Measurements from ENCODE around the gene TMEM120B.

Gene TMEM120B

GRCh38 chr12:121792607-121793439, 80.3 kb downstream of the TMEM120B start:
- DNase-seq (ENCODE audit: low read depth) = no peak

DNA sequence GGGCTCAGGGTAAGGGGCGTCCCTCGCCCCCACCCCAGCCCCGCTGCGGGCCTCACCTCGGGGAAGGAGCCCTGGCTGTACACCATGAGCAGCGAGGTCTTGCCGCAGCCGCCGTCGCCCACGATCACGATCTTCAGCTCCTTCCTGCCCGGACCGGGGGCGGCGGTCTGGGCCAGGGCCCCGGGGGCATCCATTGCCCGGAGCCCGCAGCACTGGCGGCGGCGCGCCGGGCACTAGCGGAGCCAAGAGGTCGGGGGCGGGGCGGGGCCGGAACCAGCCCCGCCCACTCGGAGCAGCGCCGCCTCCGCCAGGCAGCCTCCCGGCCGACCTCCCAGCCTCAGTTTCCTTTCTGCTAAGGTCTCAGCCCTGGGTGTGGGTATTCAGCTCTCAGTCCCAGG, 80.9 kb downstream of the TMEM120B start, which contains the start of gene RHOF:
RHOF (minus strand) TSS at position 249 of the 398 bp plus-strand sequence; CDS start at position 194, 55 bp downstream.
- DNase-seq (ENCODE audit: low read depth) = no peak

GRCh38 chr12:121793838-121794533, 81.4 kb downstream of the TMEM120B start:
- DNase-seq (ENCODE audit: low read depth) = peak; percentile 92

DNA sequence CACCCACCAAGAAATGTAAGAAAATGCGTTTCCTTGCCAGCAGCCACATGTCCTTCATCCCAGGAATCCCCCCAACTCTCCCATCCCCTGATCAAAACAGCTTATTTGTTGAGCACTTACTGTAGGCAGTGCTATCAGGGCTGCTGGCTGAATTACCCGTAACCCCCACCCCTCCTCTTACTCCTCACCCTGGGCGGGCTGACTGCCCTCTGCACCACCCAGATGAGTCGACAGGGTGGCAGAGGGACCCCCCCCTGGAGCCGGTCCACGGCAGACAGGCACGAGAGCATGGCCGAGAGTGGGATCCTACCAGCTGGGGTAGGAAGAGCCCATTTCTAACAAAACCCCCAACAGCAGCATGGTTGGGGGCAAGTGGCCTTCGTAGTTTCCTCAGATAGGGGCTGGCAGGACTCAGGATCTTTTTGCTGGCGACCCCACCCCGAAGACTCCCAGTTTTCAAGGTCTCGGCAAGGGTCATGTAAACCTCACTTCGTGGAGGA, 82.0 kb downstream of the TMEM120B start:
- DNase-seq (ENCODE audit: low read depth) = no peak

GRCh38 chr12:121795034-121795968, 82.7 kb downstream of the TMEM120B start:
- peak; percentile 81 for DNase-seq (ENCODE audit: low read depth)

- no peak for DNase-seq (ENCODE audit: low read depth)
Observed at GRCh38 chr12:121796855-121797751, 84.6 kb downstream of the TMEM120B start.

DNA sequence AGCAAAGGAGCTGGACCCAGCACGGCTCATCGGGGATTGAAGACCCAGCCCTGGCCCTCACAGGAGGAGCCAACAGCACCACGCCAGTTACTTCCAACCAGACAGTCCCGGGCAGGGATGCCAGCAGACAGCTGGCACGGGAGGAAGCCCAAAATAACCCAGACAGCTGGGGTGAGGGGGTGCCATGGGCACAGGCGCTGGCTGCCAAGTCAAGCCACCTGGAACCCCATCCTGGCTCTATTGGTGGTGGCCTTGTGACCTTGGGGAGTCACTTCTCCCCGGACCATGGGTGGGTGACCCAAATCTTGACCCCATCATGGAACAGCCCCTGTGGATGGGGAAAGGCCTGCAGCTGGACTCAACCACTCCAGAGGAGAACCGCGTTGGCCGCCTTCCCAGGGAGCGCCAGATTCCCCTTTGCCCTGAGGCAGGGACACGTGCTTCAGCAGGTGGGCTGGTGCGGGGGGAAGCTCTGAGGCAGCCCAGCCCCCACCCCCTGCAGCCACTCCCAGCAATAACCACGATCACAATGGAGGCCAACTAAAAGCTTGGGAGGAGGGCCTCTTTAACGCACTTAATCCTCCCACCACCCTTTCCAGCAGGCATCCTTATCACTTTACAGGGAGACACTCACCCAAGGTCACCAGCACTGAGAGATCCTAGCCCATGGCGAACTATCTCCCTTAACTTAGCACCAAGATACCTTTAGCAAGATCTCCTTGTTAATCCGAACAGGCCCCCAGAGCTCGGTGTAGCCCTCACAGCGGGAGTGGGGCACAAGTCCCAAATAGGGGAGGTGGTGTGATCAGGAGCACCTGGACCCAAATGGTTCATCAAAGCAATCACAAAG, 85.6 kb downstream of the TMEM120B start:
- DNase-seq (ENCODE audit: low read depth) = no peak

- DNase-seq (ENCODE audit: low read depth) = no peak
Observed at GRCh38 chr12:121798787-121799155, 86.2 kb downstream of the TMEM120B start.

DNA sequence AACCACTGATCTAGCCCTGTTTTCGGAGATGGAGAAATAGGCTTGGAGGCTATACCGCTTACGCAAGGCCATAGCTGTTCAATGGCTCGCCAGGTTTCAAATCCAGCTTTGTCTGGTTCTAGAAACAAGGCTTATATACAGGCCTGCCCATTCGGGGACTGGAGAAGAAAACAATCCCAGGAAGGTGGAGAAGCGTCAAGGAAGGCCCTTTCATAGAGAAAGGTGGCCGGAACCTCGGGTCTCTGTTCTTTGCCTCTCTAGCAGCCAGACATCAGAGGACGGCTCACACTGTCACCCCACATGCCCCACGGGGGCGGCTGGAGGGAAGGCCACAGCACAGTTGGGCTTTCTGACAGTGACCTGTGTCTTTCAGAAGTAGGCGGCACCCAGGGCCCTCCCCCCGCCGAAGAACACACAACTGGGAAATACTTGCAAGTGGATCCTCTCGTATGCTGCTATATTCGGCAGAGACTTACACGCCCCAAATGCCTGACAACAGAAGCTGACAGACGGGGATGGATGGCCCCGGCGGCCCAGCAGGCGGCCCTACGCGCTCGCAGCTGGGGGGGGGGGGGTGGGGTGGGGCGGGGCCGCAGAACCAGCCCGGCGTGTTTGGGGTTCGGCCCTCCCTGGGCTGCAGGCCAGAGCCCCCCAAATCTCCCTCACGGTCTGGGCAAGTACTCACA, 86.7 kb downstream of the TMEM120B start:
- DNase-seq (ENCODE audit: low read depth) = no peak

DNA sequence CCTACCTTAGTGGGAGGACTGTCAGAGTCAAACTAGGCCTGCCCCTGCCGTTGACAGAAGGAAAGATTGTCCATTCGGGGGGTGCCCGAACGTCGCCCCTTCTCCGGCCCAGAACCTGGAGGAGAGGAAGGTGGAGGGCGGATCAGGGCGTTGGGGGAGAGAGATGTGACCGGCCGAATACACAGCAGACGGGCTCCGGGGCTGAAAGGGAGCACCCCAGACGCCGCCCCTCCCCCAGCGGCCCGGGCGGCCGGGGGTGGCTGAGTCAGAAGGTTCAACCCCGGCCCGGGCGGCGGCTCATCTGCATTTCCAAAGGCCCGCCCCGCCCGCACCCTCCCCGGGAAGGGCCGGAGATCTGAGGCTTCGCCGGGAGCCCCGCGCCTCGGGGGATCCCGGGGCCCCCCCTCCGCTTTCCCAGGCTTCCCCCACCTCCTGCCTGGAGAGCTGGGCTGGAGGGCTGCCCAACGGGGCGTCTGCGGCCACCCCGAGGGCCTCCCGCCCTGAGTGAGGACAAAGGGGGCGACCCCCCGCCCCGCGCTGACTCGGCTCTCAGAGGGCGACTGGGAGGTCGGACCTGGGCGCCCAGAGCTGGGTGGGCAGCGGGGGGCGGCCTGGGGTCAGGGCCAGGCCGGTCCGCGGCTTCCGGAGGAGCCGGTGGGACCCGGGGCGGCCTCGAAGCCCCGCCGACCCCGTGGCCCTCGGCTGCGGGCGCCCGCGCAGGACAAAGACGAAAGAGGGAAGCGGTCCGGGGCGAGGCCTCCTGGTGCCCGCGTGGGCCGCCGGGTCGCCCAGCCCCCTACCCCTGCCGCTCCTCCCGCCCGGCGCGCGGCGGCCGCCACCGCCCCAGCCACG, 87.5 kb downstream of the TMEM120B start:
- DNase-seq (ENCODE audit: low read depth) = peak; percentile 73

DNA sequence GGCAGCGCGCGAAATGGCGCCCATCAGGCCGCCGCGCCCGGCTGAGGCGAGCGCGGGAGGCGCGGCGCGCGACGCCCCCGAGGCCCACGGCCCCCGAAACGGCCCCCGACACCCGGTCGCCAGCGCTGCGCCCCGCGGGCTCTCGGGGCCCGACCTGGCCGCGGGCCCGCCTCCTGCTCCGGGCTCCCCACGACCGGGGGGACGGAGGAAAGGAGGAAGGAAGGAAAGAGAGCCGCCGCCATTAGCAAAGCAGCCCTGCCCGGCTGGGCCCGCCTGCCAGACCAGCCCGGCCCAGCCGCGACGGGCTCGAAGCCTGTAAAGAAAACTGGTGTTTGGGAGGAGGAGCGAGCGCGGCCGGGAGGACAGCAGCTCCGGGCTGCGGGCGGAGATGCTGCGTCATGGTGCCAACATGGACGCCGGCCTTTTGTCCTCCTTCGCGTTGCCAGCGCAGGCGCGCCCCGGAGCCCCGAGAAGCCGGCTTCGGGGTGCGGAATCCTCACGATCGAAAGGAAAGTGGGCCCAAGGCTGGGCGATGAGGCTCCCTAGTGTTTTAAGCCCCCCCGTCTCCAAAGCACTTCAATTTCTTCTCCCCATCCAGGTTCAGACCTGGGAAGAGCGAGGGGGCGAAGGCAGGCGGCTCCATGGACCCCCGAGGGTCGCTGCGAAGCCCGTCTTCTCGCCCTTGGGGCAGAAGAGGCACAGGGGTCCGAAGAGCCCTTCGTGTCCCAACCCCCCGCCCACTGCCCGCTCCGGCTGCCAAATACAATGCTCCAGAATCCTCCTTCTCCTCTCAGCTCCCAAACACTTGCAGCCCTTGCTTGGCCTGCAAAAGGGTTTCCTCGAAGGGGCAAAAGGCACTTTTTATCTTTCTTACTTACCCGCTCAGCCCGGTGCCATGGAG, 88.4 kb downstream of the TMEM120B start:
- DNase-seq (ENCODE audit: low read depth) = peak; percentile 61

DNA sequence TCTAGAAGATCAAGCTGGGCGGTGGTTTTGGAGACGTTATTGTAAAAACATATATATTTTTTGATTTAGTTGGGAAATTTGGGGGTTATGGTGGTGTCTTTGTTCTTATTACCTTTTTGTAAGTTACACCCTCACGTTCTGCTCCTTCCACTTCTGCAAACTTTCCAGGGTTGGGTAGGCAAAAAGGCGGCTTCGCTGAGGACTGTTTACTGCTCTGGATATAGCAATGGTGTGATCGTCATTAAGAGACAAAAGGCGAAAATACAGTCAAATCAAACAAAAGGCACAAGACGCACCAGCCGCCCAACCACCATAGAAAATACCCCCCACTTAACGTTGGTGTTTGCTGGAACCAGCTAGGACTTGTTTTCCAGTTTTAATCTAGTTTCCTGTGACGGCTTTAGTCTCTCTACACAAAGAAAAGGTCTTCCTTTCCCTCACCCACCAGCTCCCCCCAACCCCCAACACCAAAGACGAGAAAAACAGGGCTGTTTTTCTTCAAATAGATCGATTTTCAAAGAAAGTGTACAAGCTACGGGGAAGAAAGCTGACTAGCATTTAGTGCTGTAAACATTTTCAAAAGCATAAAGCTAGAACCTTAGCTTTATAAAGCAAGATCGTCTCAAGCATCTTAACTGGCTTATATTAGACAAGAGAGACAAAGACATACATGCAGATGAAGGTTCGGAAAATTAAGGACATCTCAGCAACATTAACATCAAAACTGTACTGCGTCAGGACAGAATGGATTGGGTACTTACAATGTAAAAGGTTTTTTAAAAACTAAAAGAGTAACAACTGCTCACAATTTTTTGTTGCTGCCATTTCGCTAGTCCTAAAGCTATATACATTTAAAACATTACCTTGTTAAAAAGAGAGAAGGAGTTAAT, 89.3 kb downstream of the TMEM120B start:
- peak; percentile 26 for DNase-seq (ENCODE audit: low read depth)

DNA sequence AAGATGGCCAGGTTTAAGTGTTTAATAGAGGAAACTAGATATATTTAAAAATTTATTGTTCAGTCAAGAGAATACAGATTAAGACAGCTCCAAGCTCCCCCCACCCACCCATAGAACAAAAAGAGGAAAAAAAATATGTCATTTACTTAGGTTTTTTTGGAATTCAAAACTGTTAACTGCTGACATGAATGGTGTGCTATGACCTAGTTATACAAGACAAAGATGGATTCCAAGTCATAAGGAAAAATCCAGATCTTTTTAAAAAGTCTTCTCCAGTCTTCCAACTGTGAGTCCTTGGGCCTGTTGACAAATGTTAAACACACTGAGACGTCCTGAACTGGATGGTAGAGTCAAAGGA, 89.9 kb downstream of the TMEM120B start:
- no peak for DNase-seq (ENCODE audit: low read depth)

GRCh38 chr12:121802843-121803698, 90.5 kb downstream of the TMEM120B start:
- DNase-seq (ENCODE audit: low read depth) = peak; percentile 82

- DNase-seq (ENCODE audit: low read depth) = no peak
Observed at GRCh38 chr12:121803861-121804416, 91.4 kb downstream of the TMEM120B start, which contains the start of gene SETD1B. Gene SETD1B (plus strand): TSS chr12:121804009. CDS start chr12:121804738, 729 bp downstream.
